GM18858 (cell line): ENCODE results near the gene PSMA2.
"Not testable (repeated sequence)": the region's sequence is repeated elsewhere in the genome, so short reads cannot be mapped to it uniquely, and the experiment has no call there.

Experiments
- ATAC-seq: cut with Tn5 transposase; IDR thresholded peaks from one replicate; pipeline ENCODE4 v1.9.1; 2021; ENCODE audit not compliant: unreplicated experiment

Gene PSMA2

GRCh38 chr7:42910306-42910705, 21.7 kb downstream of the PSMA2 start:
- ATAC-seq, result no peak

- ATAC-seq, result no peak
Observed at GRCh38 chr7:42907316-42907715, 24.7 kb downstream of the PSMA2 start.

- no peak for ATAC-seq
Observed at GRCh38 chr7:42906181-42906580, 25.8 kb downstream of the PSMA2 start.

DNA sequence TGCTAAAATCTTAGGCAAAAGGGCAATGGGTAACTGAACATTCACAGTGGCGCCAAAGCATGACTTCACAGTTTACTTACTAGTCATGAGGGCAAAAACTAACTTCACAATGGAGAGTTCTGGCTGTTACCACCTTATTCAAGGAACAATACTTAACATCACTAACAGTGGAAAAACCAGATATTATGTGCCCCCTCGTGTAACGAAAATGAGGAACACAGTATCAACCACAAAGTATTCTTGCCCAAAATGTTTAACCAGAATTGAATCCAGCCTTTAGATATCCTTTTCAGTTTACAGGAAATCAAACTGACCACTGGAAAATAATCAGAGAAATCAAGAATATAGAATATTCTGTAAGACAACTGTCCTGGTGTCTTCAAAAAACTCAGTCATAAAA, 29.6 kb downstream of the PSMA2 start:
- ATAC-seq, result no peak

GRCh38 chr7:42900842-42901241, 31.1 kb downstream of the PSMA2 start:
- ATAC-seq, result no peak

GRCh38 chr7:42893346-42894240, 38.4 kb downstream of the PSMA2 start:
- ATAC-seq, result no peak

- ATAC-seq, result no peak
Observed at GRCh38 chr7:42886893-42887505, 45.0 kb downstream of the PSMA2 start.

DNA sequence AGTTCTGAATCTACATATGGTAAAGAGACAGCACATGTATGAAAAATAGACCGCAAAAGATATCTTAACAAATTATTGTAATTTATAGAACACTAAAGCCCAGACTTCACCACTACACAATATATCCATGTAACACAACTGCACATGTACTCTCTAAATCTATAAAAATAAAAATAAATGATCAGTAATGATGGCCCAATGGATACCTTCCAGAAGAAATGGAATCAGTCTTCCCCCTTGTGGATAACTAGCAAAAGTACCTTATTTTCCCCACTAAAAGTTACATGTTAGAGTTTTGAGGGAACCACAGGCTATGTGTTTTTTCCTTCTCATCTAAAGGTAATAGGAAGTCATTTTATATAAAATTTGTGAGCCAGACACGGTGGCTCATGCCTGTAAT, 45.8 kb downstream of the PSMA2 start:
- no peak for ATAC-seq

DNA sequence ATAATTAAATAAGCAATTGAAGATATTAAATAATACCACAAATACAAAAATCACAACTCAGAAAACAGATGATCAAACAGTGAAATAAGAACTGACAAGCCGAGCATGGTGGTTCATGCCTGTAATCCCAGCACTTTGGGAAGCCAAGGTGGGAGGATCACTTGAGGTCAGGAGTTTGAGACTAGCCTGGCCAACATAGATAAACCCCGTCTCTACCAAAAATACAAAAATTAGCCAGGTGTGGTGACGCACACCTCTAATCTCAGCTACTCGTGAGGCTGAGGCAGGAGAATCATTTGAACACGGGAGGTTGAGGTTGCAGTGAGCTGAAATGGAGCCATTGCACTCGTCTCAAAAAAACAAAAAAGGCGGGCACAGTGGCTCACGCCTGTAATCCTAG, 46.8 kb downstream of the PSMA2 start:
- not testable (repeated sequence) for ATAC-seq

- ATAC-seq, result peak; percentile 52
Observed at GRCh38 chr7:42883950-42884349, 48.0 kb downstream of the PSMA2 start.

DNA sequence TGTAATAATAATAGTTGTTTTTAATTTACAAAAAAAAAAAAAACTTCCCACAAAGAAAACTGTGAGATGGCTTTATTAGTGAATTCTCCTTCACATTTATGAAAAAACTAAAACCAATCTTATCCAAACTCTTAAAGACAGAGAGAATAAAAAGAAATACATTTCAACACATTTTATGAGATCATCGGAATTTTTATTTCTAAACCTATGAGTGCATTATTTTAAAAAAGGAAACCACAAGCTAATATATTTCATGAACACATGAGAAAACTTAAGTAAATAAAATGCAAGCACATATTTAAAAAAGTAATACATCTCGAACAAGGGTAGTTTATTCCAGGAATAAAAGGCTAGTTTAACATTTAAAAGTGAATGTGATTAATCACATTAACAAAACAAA, 51.6 kb downstream of the PSMA2 start:
- ATAC-seq, result no peak

GRCh38 chr7:42878303-42878702, 53.7 kb downstream of the PSMA2 start:
- no peak for ATAC-seq

- no peak for ATAC-seq
Observed at GRCh38 chr7:42877862-42878261, 54.1 kb downstream of the PSMA2 start.

- peak; percentile 95 for ATAC-seq
Observed at GRCh38 chr7:42876182-42877068, 55.5 kb downstream of the PSMA2 start.

GRCh38 chr7:42869131-42870020, 62.6 kb downstream of the PSMA2 start:
- peak; percentile 98 for ATAC-seq

DNA sequence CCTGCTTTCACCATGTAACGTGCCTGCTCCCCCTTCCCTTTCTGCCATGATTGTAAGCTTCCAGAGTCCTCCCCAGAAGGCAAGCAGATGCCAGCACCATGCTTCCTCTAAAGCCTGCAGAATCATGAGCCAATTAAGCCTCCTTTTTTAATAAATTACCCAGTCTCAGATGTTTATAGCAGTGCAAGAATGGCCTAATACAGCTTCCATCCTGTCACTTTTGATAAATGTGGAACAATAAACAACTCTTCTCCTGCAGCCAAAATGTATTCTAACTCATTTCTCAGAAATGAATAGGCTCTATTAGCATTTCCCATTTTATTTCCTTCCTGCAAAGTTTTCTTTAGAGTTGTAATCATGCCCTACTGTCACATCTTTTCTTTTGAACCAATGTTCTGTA, 63.5 kb downstream of the PSMA2 start:
- no peak for ATAC-seq
